ENCODE data around the gene SERTAD4. TPM values are rescaled to one million over a fixed set of nuclear protein-coding genes. Genes with fewer than 3 reads are reported as not detected.
"Not testable (repeated sequence)": the region's sequence is repeated elsewhere in the genome, so short reads cannot be mapped to it uniquely, and the experiment has no call there.

Gene SERTAD4
- total RNA-seq (0.63 and 1.8 TPM in 2 replicates), polyA plus RNA-seq (1.4 and 1.9 TPM in 2 replicates)

DNA sequence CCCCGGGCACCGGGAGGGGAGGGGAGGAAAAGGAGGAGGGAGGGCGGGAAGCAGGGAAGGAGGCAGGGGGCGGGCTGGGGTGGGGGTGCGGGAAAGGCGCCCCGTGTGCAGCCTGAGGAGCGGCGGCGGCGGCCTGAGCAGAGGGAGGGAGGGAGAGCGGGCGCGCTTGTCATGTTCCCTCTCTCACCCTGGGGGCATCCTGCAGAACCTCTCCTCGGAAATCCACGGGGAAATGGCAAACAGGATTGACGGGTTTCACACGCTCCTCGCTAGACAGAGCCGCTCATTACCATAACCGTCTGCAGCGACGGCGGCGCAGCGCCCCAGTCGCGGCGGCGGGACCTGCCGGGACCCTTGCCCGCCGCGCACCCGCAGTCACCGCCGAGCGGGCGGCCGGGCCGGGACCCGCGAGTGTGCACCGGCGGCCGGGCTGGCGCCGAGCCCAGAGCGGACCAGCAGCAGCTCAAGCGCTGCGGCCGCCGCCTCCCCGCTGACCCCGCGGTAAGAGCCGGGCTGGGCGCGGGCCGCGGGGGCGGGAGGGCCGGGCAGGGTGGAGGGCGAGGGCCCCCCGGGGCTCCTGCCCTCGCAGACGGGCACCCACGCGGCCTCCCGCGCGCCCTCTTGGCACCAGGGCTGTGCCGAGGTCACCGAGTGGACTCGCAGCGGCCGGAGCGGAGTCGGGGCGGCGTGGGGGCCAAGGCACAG lies at the start of gene SERTAD4:
Gene SERTAD4, plus strand, starts transcription at position 286 of the 705 bp plus-strand sequence. CDS start 5,165 bp downstream, outside the sequence.
- Histone ChIP-seq H3K36me3 (no peaks in the 10 kb centered on the region), H3K4me1 (ENCODE audit: low read depth) (peaks cover 6% of the 10 kb centered on the region), H3K9me3 (ENCODE audit: low read depth) (no peaks in the 10 kb centered on the region), H3K27me3 (peaks cover 64% of the 10 kb centered on the region), H3K27ac (no peak within 1 kb of the TSS), H3K4me3 (peak within 1 kb of the TSS; percentile 54)
- DNase-seq (ENCODE audit: low read depth in 1 of 2, low spot score in 1 of 2): peak; percentile 46 to 63
- TF ChIP-seq, protein P1, sequence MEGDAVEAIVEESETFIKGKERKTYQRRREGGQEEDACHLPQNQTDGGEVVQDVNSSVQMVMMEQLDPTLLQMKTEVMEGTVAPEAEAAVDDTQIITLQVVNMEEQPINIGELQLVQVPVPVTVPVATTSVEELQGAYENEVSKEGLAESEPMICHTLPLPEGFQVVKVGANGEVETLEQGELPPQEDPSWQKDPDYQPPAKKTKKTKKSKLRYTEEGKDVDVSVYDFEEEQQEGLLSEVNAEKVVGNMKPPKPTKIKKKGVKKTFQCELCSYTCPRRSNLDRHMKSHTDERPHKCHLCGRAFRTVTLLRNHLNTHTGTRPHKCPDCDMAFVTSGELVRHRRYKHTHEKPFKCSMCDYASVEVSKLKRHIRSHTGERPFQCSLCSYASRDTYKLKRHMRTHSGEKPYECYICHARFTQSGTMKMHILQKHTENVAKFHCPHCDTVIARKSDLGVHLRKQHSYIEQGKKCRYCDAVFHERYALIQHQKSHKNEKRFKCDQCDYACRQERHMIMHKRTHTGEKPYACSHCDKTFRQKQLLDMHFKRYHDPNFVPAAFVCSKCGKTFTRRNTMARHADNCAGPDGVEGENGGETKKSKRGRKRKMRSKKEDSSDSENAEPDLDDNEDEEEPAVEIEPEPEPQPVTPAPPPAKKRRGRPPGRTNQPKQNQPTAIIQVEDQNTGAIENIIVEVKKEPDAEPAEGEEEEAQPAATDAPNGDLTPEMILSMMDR (IDR thresholded peaks at IDR 0.05; ENCODE audit: low read depth, low read length): no peak

GRCh38 chr1:210185063-210185462 lies 47.5 kb upstream of the SERTAD4 start:
- H3K4me1 ChIP-seq (ENCODE audit: low read depth): no peaks in the 10 kb centered on the region
- H3K9me3 ChIP-seq (ENCODE audit: low read depth): no peaks in the 10 kb centered on the region
- no peak overlapping the region for H3K27ac ChIP-seq
- H3K27me3 ChIP-seq: no peaks in the 10 kb centered on the region
- H3K4me3 ChIP-seq: no peak overlapping the region
- TF ChIP-seq, protein P1 (IDR thresholded peaks at IDR 0.05; ENCODE audit: low read depth, low read length): no peak
- no peaks in the 10 kb centered on the region for H3K36me3 ChIP-seq
- no peak for DNase-seq (ENCODE audit: low read depth in 1 of 2, low spot score in 1 of 2)

- H3K27me3 ChIP-seq; H3K4me1 ChIP-seq (ENCODE audit: low read depth); H3K36me3 ChIP-seq; H3K27ac ChIP-seq; H3K4me3 ChIP-seq; H3K9me3 ChIP-seq (ENCODE audit: low read depth): not testable (repeated sequence)
- peak in 1 of 2 donors; percentile 43 for DNase-seq (ENCODE audit: low read depth in 1 of 2, low spot score in 1 of 2)
Observed at GRCh38 chr1:210187849-210188606, 44.6 kb upstream of the SERTAD4 start.

- TF ChIP-seq, protein P1 (IDR thresholded peaks at IDR 0.05; ENCODE audit: low read depth, low read length): no peak
- H3K4me3 ChIP-seq: no peak overlapping the region
Observed at GRCh38 chr1:210189426-210189825, 43.2 kb upstream of the SERTAD4 start.

GRCh38 chr1:210195635-210196160 lies 36.9 kb upstream of the SERTAD4 start:
- H3K4me1 ChIP-seq (ENCODE audit: low read depth): no peaks in the 10 kb centered on the region
- H3K36me3 ChIP-seq: no peaks in the 10 kb centered on the region
- no peak overlapping the region for H3K27ac ChIP-seq
- H3K4me3 ChIP-seq: no peak overlapping the region
- no peaks in the 10 kb centered on the region for H3K9me3 ChIP-seq (ENCODE audit: low read depth)
- DNase-seq (ENCODE audit: low read depth in 1 of 2, low spot score in 1 of 2): peak in 1 of 2 donors; percentile 52
- TF ChIP-seq, protein P1 (IDR thresholded peaks at IDR 0.05; ENCODE audit: low read depth, low read length): no peak
- no peaks in the 10 kb centered on the region for H3K27me3 ChIP-seq

More at GRCh38 chr1:210189426-210189825, 43.2 kb upstream of the SERTAD4 start:
- DNase-seq (ENCODE audit: low read depth in 1 of 2, low spot score in 1 of 2): no peak
- H3K27ac ChIP-seq: no peak overlapping the region
- no peaks in the 10 kb centered on the region for H3K9me3 ChIP-seq (ENCODE audit: low read depth)
- no peaks in the 10 kb centered on the region for H3K4me1 ChIP-seq (ENCODE audit: low read depth)
- no peaks in the 10 kb centered on the region for H3K36me3 ChIP-seq
- no peaks in the 10 kb centered on the region for H3K27me3 ChIP-seq

DNA sequence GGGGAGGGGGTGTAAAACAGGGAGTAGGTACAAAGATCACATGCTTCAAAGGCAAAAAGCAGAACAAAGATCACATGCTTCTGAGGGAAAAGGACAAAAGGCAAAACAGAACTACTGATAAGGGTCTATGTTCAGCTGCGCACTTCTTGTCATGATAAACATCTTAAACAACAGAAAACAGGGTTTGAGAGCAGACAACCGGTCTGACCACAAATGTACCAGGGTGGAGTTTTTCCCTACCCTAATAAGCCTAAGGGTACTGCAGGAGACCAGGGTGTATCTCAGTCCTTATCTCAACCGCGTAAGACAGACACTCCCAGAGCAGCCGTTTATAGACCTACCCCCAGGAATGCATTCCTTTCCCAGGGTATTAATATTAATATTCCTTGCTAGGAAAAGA lies 36.3 kb upstream of the SERTAD4 start:
- not testable (repeated sequence) for H3K4me1 ChIP-seq (ENCODE audit: low read depth); H3K27me3 ChIP-seq; H3K9me3 ChIP-seq (ENCODE audit: low read depth); H3K27ac ChIP-seq; H3K36me3 ChIP-seq; H3K4me3 ChIP-seq
- peak in 1 of 2 donors; percentile 6 for DNase-seq (ENCODE audit: low read depth in 1 of 2, low spot score in 1 of 2)
